Pancreas (tissue), 10 donors: ENCODE measurements around the gene MCTP2. TPM values are rescaled to one million over a fixed set of nuclear protein-coding genes. Genes with fewer than 3 reads are reported as not detected.
A peak's percentile ranks its signal among the peaks of the same experiment; 100 is the strongest.

Experiments used
- ATAC-seq, 4 donors: fragments of 200-7000 bp; cut with Tn5 transposase; one replicate each; pipeline versions ENCODE4 v1.8.0 to v1.9.1; 2020; ENCODE audit warnings: mild to moderate bottlenecking in 4 of 4, moderate library complexity in 4 of 4
- DNase-seq, 6 donors: peaks; one replicate each; pipeline ENCODE4 v3.0.0-alpha.2; 2020
- FAIRE-seq: peaks from 2 replicates; lab custom pipeline; 2012; peaks lifted over from hg19 to GRCh38; lab: Jason Lieb, UNC
- H3K27ac ChIP-seq, 4 donors: fragments of 200-600 bp; sonication (generic); 1 replicate in 3 of 4; 2 replicates in 1 of 4; pipeline versions ENCODE4 v1.5.0 to v1.8.0; 2020
- H3K27me3 ChIP-seq, 4 donors: fragments of 200-600 bp; one replicate each; pipeline ENCODE4 v1.8.0; 2021
- H3K36me3 ChIP-seq, 3 donors: fragments of 200-600 bp; sonication (generic) in 1 of 3; one replicate each; pipeline versions ENCODE4 v1.5.0 to v1.8.0; 2020 to 2021
- H3K4me1 ChIP-seq, 3 donors: fragments of 200-600 bp; one replicate each; pipeline ENCODE4 v1.8.0; 2021
- H3K4me3 ChIP-seq, 4 donors: fragments of 200-600 bp; sonication (generic) in 2 of 4; one replicate each; pipeline versions ENCODE4 v1.5.0 to v1.8.0; 2020 to 2021
- H3K9me3 ChIP-seq, 4 donors: fragments of 200-600 bp; one replicate each; pipeline ENCODE4 v1.8.0; 2021
- WGBS, 2 donors: extraction: QIAGEN DNeasy Blood & Tissue Kit; methylation state at CpG; one replicate each; pipeline ENCODE4 v1.1.7; 2013; 5-methylcytosine and 5-hydroxymethylcytosine counted together
- intact Hi-C, 3 donors: fragments of 100-400 bp; cut with DNase I; formaldehyde crosslinking; loops; one replicate each; pipeline versions ENCODE4 v1.11.1 to v1.14.2; 2022
- polyA plus RNA-seq, 2 donors: library from polyadenylated mRNA; stranded (reverse); fragments of 200-250 nt; gene quantifications; one replicate each; pipeline ENCODE4 v1.2.3, GENCODE V29; 2013
- total RNA-seq, 6 donors: library from RNA; stranded (reverse); fragmentation: NEBNext Ultra II Directional in 4 of 6; extraction: Animal tissue kit (Norgen Biotek cat#: 25700) in 4 of 6; gene quantifications; one replicate each; pipeline versions ENCODE4 v1.2.1 to v1.2.4, GENCODE V29; 2021 to 2023
- TF ChIP-seq, protein P1 (sequence below), 4 donors: fragments of 200-600 bp; sonication (generic) in 3 of 4; IDR thresholded peaks; one replicate each; pipeline versions ENCODE4 v1.5.0 to v1.8.0; 2021; ENCODE audit warnings: antibody characterized with exemption in 4 of 4
- donor health status: healthy with polysubstance abuse.
- donor health status: DM: no; HTN: no; CAD: no; lungs with moderate emphysema.
- donor health status: DM: no; HTN: no; CAD: no.
- donor health status: control.
- donor health status: control.
- donor health status: Bipolar disorder and iron deficiency.
- donor health status: DM: yes; HTN: yes; CAD: no.
- donor health status: DM: no; HTN: no; CAD: no.
- donor health status: DM: no; HTN: no; CAD: no.
- donor health status: DM: yes; HTN: yes; CAD: no.

The MCTP2 gene
- total and polyA plus RNA-seq, 8 donors, result 3.7 to 21.4 (median 14.7) TPM

DNA sequence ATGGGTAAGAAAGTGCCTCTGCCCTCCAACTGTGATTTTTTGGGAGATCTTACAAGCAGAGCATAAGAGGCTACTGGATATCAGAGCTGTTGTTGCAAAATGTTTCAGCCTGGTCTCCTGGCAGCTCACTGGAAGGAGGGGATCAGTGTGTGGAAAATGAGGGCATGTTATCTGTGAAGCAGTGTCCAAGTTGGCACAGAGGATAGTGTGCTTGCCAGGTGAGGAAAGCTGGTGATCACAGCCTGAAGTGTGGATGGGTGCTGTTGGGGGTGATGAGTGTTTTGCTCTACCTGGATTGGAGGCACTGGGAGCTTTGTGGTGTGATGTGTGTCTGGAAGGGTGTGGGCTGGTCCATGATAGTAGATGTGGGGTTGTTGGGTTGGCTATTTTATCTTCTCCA is 69.3 kb downstream of the MCTP2 start:
- H3K4me3 ChIP-seq, result no peak overlapping the region
- peak in 1 of 4 donors; percentile 43 for ATAC-seq
- no peak for DNase-seq
- TF ChIP-seq, protein P1, sequence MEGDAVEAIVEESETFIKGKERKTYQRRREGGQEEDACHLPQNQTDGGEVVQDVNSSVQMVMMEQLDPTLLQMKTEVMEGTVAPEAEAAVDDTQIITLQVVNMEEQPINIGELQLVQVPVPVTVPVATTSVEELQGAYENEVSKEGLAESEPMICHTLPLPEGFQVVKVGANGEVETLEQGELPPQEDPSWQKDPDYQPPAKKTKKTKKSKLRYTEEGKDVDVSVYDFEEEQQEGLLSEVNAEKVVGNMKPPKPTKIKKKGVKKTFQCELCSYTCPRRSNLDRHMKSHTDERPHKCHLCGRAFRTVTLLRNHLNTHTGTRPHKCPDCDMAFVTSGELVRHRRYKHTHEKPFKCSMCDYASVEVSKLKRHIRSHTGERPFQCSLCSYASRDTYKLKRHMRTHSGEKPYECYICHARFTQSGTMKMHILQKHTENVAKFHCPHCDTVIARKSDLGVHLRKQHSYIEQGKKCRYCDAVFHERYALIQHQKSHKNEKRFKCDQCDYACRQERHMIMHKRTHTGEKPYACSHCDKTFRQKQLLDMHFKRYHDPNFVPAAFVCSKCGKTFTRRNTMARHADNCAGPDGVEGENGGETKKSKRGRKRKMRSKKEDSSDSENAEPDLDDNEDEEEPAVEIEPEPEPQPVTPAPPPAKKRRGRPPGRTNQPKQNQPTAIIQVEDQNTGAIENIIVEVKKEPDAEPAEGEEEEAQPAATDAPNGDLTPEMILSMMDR (IDR thresholded peaks at IDR 0.05), result no peak
- H3K9me3 ChIP-seq, result no peaks in the 10 kb centered on the region
- H3K4me1 ChIP-seq, result peaks cover 0 to 6% (median 3%) of the 10 kb centered on the region in 3 donors
- intact Hi-C loops, result no loop called here
- H3K27ac ChIP-seq, result no peak overlapping the region
- FAIRE-seq, result no peak
- no peaks in the 10 kb centered on the region for H3K36me3 ChIP-seq
- H3K27me3 ChIP-seq, result no peaks in the 10 kb centered on the region

DNA sequence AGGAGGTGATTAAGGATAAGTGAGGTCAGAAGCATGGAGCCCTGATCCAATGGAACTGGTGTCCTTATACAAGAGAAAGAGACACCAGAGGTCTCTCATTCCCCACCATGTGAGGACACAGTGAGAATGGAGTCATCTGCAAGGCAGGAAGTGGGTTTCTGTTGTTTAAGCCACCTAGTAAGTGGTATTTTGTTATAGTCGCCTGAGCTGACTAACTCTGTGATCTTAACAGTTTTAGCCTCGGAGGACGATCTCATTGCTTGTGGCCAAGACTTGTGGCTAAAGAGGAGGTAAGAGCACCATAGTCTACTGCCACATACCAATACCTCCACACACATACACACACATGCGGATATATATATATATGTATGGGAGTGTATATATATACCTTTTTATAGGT is 73.8 kb downstream of the MCTP2 start:
- TF ChIP-seq, protein P1 (IDR thresholded peaks at IDR 0.05), result no peak
- H3K36me3 ChIP-seq, result no peaks in the 10 kb centered on the region
- no peak for DNase-seq
- no peak for ATAC-seq
- intact Hi-C loops, result no loop called here
- H3K9me3 ChIP-seq, result no peaks in the 10 kb centered on the region
- no peak for FAIRE-seq
- H3K4me3 ChIP-seq, result no peak overlapping the region
- 96% methylated on average over 4 of the region's 4 CpGs for whole genome bisulfite sequencing, 2 donors
- no peak overlapping the region for H3K27ac ChIP-seq
- no peaks in the 10 kb centered on the region for H3K27me3 ChIP-seq
- no peaks in the 10 kb centered on the region for H3K4me1 ChIP-seq

DNA sequence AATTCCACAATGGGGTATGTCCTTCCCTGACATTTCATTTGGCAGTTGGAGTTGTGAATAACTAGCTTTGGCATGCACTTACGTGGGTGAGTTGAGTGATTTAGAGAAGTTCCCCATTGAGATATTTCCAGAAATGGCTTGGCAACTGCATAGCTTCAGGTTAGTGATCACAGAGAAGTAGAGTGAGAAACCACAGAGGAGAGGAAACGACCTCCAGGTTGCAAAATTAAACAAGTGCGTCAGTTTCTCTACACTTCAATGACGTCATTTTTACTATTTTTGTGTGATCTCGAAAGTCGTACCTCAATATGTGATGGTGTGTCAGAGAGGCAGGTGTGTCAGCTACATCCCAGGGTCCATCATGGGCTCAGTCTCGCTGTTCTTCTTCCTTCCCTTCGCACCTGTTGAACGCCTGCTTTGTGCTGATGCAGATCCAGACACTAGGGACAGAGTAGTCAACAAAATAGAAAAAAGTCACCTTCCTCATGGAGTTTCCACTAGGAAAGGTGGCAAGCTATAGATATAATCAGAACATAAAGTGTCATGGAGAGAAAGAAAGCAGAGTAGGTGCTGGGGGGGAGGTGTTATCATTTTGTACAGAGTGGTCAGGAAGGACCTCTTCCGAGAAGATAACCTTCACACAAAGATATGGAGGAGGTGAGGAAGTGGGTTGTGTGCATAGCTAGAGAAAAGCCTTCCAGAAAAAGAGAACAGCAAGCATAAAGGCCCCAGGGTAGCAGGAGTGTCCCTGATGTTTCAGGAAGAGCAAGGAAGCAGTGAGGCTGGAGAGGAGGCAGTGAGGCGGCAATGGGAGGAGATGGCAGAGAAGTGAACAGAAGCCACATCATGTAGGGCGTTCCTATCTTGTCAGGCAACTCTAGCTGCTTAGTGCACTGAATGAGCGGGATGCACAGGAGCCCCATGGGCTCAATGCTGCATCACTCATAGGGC is 75.6 kb downstream of the MCTP2 start:
- peak in 1 of 4 donors; percentile 48 for ATAC-seq
- FAIRE-seq, result no peak
- H3K27ac ChIP-seq, result no peak overlapping the region
- no peak for DNase-seq
- no peaks in the 10 kb centered on the region for H3K27me3 ChIP-seq
- intact Hi-C loops, result no loop called here
- no peaks in the 10 kb centered on the region for H3K36me3 ChIP-seq
- H3K4me3 ChIP-seq, result no peak overlapping the region
- no peaks in the 10 kb centered on the region for H3K9me3 ChIP-seq
- WGBS, 2 donors, result 84 to 86% methylated on average over 13 of the region's 13 CpGs
- TF ChIP-seq, protein P1 (IDR thresholded peaks at IDR 0.05), result no peak
- no peaks in the 10 kb centered on the region for H3K4me1 ChIP-seq

DNA sequence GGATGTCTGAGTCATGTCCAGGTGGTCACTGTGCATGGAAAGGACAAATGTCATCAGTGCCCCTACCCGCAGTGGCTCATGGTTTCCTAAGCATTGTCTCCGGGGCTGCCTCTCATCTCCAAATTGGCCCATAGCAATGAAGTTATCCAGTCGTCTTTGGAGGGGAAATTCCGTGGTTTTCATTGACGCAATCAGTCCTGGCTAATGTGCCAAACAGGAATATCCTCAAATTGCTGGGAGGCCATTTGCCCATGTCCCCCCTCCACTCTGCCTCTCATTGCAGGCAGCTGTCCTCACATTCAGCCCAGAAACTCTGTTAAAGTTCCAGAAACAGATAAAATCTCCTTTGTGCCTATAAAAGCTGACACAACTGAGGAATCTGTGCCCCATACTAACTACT is 81.6 kb downstream of the MCTP2 start:
- WGBS, 2 donors, result 84 to 87% methylated on average over 5 of the region's 5 CpGs
- FAIRE-seq, result no peak
- TF ChIP-seq, protein P1 (IDR thresholded peaks at IDR 0.05), result no peak

DNA sequence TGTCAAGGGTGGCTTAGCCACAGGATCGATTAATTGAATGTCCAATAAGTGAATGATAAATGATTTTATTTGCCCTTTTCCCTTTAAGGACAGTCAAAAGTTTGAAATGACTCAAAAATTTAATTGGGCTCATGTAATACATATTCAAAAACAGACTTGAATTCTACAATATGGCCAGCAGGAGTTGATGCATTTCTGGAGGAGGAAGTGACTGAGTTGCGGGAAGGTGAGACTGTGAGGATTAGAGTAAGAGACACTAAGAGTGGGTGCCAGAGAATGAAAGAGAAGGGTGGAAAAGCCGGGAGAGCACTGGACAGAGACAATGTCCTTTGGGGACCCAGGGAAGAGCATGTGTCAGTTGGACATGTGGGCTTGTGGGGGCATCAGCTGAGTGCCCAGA is 83.3 kb downstream of the MCTP2 start:
- Histone ChIP-seq H3K27me3 (no peaks in the 10 kb centered on the region), H3K27ac (no peak overlapping the region), H3K4me1 (no peaks in the 10 kb centered on the region), H3K9me3 (no peaks in the 10 kb centered on the region), H3K4me3 (no peak overlapping the region), H3K36me3 (peaks cover 0 to 7% (median 0%) of the 10 kb centered on the region in 3 donors)
- intact Hi-C loops, result no loop called here
- WGBS, 2 donors, result 83 to 89% methylated on average over 3 of the region's 3 CpGs
- no peak for DNase-seq
- TF ChIP-seq, protein P1 (IDR thresholded peaks at IDR 0.05), result no peak
- FAIRE-seq, result no peak
- ATAC-seq, result no peak

More for the DNA sequence above, 81.6 kb downstream of the MCTP2 start:
- H3K9me3 ChIP-seq, result no peaks in the 10 kb centered on the region
- H3K27me3 ChIP-seq, result no peaks in the 10 kb centered on the region
- H3K27ac ChIP-seq, result no peak overlapping the region
- ATAC-seq (no peak), DNase-seq (no peak)
- no peaks in the 10 kb centered on the region for H3K4me1 ChIP-seq
- no peak overlapping the region for H3K4me3 ChIP-seq
- peaks cover 0 to 7% (median 0%) of the 10 kb centered on the region in 3 donors for H3K36me3 ChIP-seq
- intact Hi-C loops, result no loop called here
